HEK293 (cell line): Measurements from ENCODE around the gene SMARCA1.
A peak's percentile ranks its signal among the peaks of the same experiment; 100 is the strongest.

Experiments
- CTCF ChIA-PET: fragments of 350-600 bp; formaldehyde crosslinking; extraction: SDS; loops from one replicate; lab custom pipeline; 2021; ENCODE audit warnings: antibody characterized with exemption; lab: Yijun Ruan, JAX
- POLR2A ChIA-PET: fragments of 300-600 bp; formaldehyde crosslinking; extraction: SDS; loops from one replicate; lab custom pipeline; 2020; ENCODE audit warnings: antibody characterized with exemption, inconsistent platforms; lab: Yijun Ruan, JAX
- H3K27ac ChIP-seq: fragments of 200-500 bp; sonication (Bioruptor generic); 2 replicates; pipeline ENCODE4 v1.5.1; 2014; ENCODE audit warnings: low read depth, low read length, control low read depth, inconsistent platforms; ENCODE audit errors: extremely low read depth
- H3K36me3 ChIP-seq, 2 experiments: fragments of 200-500 bp in 1 of 2; sonication (Bioruptor generic) in 1 of 2; 1 replicate in 1 of 2; 2 replicates in 1 of 2; pipeline ENCODE4 v1.5.1; 2014 to 2017; ENCODE audit warnings: inconsistent platforms in 2 of 2, low read length in 2 of 2; ENCODE audit not compliant: control insufficient read depth in 2 of 2, insufficient read depth in 1 of 2
- H3K4me1 ChIP-seq: fragments of 200-500 bp; sonication (Bioruptor generic); 2 replicates; pipeline ENCODE4 v1.5.1; 2014; ENCODE audit warnings: mild to moderate bottlenecking, low read length, inconsistent platforms; ENCODE audit not compliant: control insufficient read depth, insufficient read depth
- H3K4me3 ChIP-seq: 2 replicates; pipeline ENCODE4 v1.5.1; 2011; ENCODE audit warnings: low read depth, mild to moderate bottlenecking, control low read depth, low read length, moderate library complexity
- H3K9me3 ChIP-seq: fragments of 200-500 bp; sonication (Bioruptor generic); 2 replicates; pipeline ENCODE4 v1.5.1; 2014; ENCODE audit warnings: low read depth, low read length, inconsistent platforms; ENCODE audit not compliant: control insufficient read depth, insufficient read depth
- EGR2 ChIP-seq: fragments of 450-650 bp; formaldehyde crosslinking; IDR thresholded peaks from 2 replicates; pipeline ENCODE4 v1.5.1; 2016; ENCODE audit warnings: low read depth, missing biosample characterization, missing genetic modification characterization
- GFI1B ChIP-seq: fragments of 450-650 bp; formaldehyde crosslinking; IDR thresholded peaks from 2 replicates; pipeline ENCODE4 v1.5.1; 2016; ENCODE audit warnings: missing biosample characterization, missing genetic modification characterization
- GLI4 ChIP-seq: fragments of 450-650 bp; formaldehyde crosslinking; IDR thresholded peaks from 2 replicates; pipeline ENCODE4 v1.5.1; 2016; ENCODE audit warnings: missing biosample characterization, missing genetic modification characterization
- MEIS1 ChIP-seq: sonication (generic); formaldehyde crosslinking; IDR thresholded peaks from 2 replicates; pipeline ENCODE4 v1.8.1; 2022; ENCODE audit warnings: missing genetic modification reagents, mild to moderate bottlenecking, borderline replicate concordance
- RBAK ChIP-seq: fragments of 450-650 bp; formaldehyde crosslinking; IDR thresholded peaks from 2 replicates; pipeline ENCODE4 v1.5.1; 2016; ENCODE audit warnings: missing biosample characterization, missing genetic modification characterization
- SCRT1 ChIP-seq: fragments of 450-650 bp; formaldehyde crosslinking; IDR thresholded peaks from 2 replicates; pipeline ENCODE4 v1.5.1; 2016; ENCODE audit warnings: missing biosample characterization, missing genetic modification characterization, borderline replicate concordance
- SCRT2 ChIP-seq: fragments of 450-650 bp; formaldehyde crosslinking; IDR thresholded peaks from 2 replicates; pipeline ENCODE4 v1.5.1; 2016; ENCODE audit warnings: missing biosample characterization, missing genetic modification characterization
- SP7 ChIP-seq: fragments of 450-650 bp; formaldehyde crosslinking; IDR thresholded peaks from 2 replicates; pipeline ENCODE4 v1.5.1; 2016; ENCODE audit warnings: missing biosample characterization, missing genetic modification characterization
- ZBTB48 ChIP-seq: fragments of 450-650 bp; formaldehyde crosslinking; IDR thresholded peaks from 2 replicates; pipeline ENCODE4 v1.5.1; 2016; ENCODE audit warnings: missing biosample characterization, missing genetic modification characterization
- ZEB2 ChIP-seq: fragments of 450-650 bp; formaldehyde crosslinking; IDR thresholded peaks from 2 replicates; pipeline ENCODE4 v1.5.1; 2016; ENCODE audit warnings: missing biosample characterization, missing genetic modification characterization
- ZFP69B ChIP-seq: fragments of 450-650 bp; formaldehyde crosslinking; IDR thresholded peaks from 2 replicates; pipeline ENCODE4 v1.5.1; 2016; ENCODE audit warnings: missing biosample characterization, missing genetic modification characterization
- ZNF112 ChIP-seq: fragments of 450-650 bp; formaldehyde crosslinking; IDR thresholded peaks from 2 replicates; pipeline ENCODE4 v1.5.0; 2017; ENCODE audit warnings: missing biosample characterization, missing genetic modification characterization
- ZNF174 ChIP-seq: fragments of 450-650 bp; formaldehyde crosslinking; IDR thresholded peaks from 2 replicates; pipeline ENCODE4 v1.5.0; 2017; ENCODE audit warnings: missing biosample characterization, mild to moderate bottlenecking, missing genetic modification characterization
- ZNF335 ChIP-seq: fragments of 450-650 bp; formaldehyde crosslinking; conservative IDR thresholded peaks from 2 replicates; pipeline ENCODE4 v1.5.1; 2016; ENCODE audit warnings: missing biosample characterization, missing genetic modification characterization
- ZNF350 ChIP-seq: fragments of 450-650 bp; formaldehyde crosslinking; IDR thresholded peaks from 2 replicates; pipeline ENCODE4 v1.5.0; 2017; ENCODE audit warnings: missing biosample characterization, mild to moderate bottlenecking, missing genetic modification characterization
- ZNF530 ChIP-seq: fragments of 450-650 bp; formaldehyde crosslinking; IDR thresholded peaks from 2 replicates; pipeline ENCODE4 v1.5.1; 2016; ENCODE audit warnings: low read depth, missing biosample characterization, missing genetic modification characterization
- ZNF558 ChIP-seq: fragments of 450-650 bp; formaldehyde crosslinking; IDR thresholded peaks from 2 replicates; pipeline ENCODE4 v1.5.1; 2016; ENCODE audit warnings: missing biosample characterization, missing genetic modification characterization
- ZNF596 ChIP-seq: fragments of 450-650 bp; IDR thresholded peaks from 2 replicates; pipeline ENCODE4 v1.5.0; 2018; ENCODE audit warnings: missing biosample characterization, mild to moderate bottlenecking, missing genetic modification characterization, moderate library complexity
- ZNF624 ChIP-seq: fragments of 450-650 bp; formaldehyde crosslinking; IDR thresholded peaks from 2 replicates; pipeline ENCODE4 v1.5.1; 2017; ENCODE audit warnings: missing biosample characterization, missing genetic modification characterization
- ZNF629 ChIP-seq: fragments of 450-650 bp; formaldehyde crosslinking; IDR thresholded peaks from 2 replicates; pipeline ENCODE4 v1.5.1; 2017; ENCODE audit warnings: missing biosample characterization, missing genetic modification characterization
- ZNF830 ChIP-seq: fragments of 450-650 bp; IDR thresholded peaks from 2 replicates; pipeline ENCODE4 v1.5.0; 2018; ENCODE audit warnings: missing biosample characterization, missing genetic modification characterization, low read depth, mild to moderate bottlenecking, moderate library complexity
- TF ChIP-seq, protein P1 (sequence below): fragments of 450-650 bp; formaldehyde crosslinking; IDR thresholded peaks from 2 replicates; pipeline ENCODE4 v1.5.1; 2017; ENCODE audit warnings: missing biosample characterization, missing genetic modification characterization
- TF ChIP-seq, protein P2 (sequence below): fragments of 450-650 bp; formaldehyde crosslinking; IDR thresholded peaks from 2 replicates; pipeline ENCODE4 v1.5.1; 2017; ENCODE audit warnings: missing biosample characterization, missing genetic modification characterization
- TF ChIP-seq, protein P3 (sequence below): fragments of 450-650 bp; formaldehyde crosslinking; IDR thresholded peaks from 2 replicates; pipeline ENCODE4 v1.5.1; 2016; ENCODE audit warnings: missing biosample characterization, missing genetic modification characterization
- TF ChIP-seq, protein P4 (sequence below): fragments of 450-650 bp; IDR thresholded peaks from 2 replicates; pipeline ENCODE4 v1.5.1; 2018; ENCODE audit warnings: missing biosample characterization, missing genetic modification characterization
- TF ChIP-seq, protein P5 (sequence below): fragments of 450-650 bp; formaldehyde crosslinking; IDR thresholded peaks from 2 replicates; pipeline ENCODE4 v1.5.1; 2016; ENCODE audit warnings: missing biosample characterization, missing genetic modification characterization
- TF ChIP-seq, protein P6 (sequence below): fragments of 450-650 bp; formaldehyde crosslinking; IDR thresholded peaks from 2 replicates; pipeline ENCODE4 v1.5.1; 2016; ENCODE audit warnings: missing biosample characterization, missing genetic modification characterization

The SMARCA1 gene

DNA sequence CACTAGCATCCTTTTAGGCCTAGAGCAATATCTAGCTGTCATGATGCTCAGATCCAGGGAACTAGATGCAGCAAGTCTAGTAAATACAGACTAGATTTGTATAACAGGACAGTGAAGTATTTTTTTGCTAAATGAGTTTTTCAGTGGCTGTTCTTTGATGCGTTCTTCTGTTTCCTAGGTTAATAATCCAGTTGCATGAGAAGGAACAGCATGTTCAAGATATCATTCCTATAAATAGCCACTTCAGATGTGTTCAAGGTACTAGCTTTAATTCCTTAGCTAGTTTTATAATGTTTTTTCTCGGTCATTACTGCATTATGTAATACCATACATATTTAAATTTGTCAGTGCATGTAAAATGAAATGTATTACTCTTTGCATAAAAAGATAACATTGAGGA, 21.5 kb upstream of the SMARCA1 start (continued):
- TF ChIP-seq, protein P1, sequence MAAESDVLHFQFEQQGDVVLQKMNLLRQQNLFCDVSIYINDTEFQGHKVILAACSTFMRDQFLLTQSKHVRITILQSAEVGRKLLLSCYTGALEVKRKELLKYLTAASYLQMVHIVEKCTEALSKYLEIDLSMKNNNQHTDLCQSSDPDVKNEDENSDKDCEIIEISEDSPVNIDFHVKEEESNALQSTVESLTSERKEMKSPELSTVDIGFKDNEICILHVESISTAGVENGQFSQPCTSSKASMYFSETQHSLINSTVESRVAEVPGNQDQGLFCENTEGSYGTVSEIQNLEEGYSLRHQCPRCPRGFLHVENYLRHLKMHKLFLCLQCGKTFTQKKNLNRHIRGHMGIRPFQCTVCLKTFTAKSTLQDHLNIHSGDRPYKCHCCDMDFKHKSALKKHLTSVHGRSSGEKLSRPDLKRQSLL, result no peak
- TF ChIP-seq ZFP69B (tag by site-specific recombination) (no peak), ZNF629 (tag by site-specific recombination) (no peak), GLI4 (tag by site-specific recombination) (no peak)
- TF ChIP-seq, all 188 proteins: peak for 0

DNA sequence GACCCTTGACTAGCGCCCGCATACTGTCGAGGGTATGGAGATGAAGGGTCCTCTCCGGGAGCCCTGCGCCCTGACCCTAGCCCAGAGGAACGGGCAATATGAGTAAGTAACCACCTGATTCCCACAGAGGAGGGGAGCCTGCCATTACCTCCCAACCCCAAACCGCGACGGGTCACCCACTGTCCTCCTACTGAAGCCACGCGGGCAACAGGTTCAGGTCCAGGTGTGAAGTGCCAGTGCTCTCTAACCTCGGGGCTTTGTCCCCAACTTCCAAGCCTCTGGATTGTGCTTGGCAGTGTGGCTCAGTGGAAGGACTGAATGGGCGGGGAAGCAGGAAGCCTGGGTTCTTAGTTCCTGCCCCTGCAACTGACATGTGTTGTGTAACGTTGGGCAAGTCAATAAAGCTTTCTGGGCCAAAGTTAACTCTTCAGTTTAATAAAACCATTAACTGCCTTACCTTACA, 17.5 kb upstream of the SMARCA1 start:
- CTCF ChIA-PET, result interaction anchor here (0.7 to 1.2 kb wide), 2 partner anchors 12 to 25 kb away, joined by 3 read pairs; no protein-coding TSS in a partner anchor
- POLR2A ChIA-PET, result no interaction called here
- Histone ChIP-seq H3K9me3 (no peaks in the 10 kb centered on the region), H3K4me1 (no peaks in the 10 kb centered on the region), H3K4me3 (peak overlapping the region; percentile 62), H3K36me3 (peaks cover 0 to 11% of the 10 kb centered on the region in 2 experiments; a peak in 2 of 3 replicates), H3K27ac (no peak overlapping the region; the same call in 1 of the 2 replicates)
- no peak for TF ChIP-seq MEIS1
- TF ChIP-seq, protein P2, sequence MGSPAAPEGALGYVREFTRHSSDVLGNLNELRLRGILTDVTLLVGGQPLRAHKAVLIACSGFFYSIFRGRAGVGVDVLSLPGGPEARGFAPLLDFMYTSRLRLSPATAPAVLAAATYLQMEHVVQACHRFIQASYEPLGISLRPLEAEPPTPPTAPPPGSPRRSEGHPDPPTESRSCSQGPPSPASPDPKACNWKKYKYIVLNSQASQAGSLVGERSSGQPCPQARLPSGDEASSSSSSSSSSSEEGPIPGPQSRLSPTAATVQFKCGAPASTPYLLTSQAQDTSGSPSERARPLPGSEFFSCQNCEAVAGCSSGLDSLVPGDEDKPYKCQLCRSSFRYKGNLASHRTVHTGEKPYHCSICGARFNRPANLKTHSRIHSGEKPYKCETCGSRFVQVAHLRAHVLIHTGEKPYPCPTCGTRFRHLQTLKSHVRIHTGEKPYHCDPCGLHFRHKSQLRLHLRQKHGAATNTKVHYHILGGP (tag by site-specific recombination), result no peak
- TF ChIP-seq, protein P3, sequence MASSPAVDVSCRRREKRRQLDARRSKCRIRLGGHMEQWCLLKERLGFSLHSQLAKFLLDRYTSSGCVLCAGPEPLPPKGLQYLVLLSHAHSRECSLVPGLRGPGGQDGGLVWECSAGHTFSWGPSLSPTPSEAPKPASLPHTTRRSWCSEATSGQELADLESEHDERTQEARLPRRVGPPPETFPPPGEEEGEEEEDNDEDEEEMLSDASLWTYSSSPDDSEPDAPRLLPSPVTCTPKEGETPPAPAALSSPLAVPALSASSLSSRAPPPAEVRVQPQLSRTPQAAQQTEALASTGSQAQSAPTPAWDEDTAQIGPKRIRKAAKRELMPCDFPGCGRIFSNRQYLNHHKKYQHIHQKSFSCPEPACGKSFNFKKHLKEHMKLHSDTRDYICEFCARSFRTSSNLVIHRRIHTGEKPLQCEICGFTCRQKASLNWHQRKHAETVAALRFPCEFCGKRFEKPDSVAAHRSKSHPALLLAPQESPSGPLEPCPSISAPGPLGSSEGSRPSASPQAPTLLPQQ, result no peak
- no peak for TF ChIP-seq ZNF350 (tag by site-specific recombination)
- TF ChIP-seq ZNF830 (tag by site-specific recombination), result no peak
- no peak for TF ChIP-seq ZNF558 (tag by site-specific recombination)
- TF ChIP-seq ZNF596 (tag by site-specific recombination), result no peak
- no peak for TF ChIP-seq GFI1B (tag by site-specific recombination)
- no peak for TF ChIP-seq ZNF530
- TF ChIP-seq, protein P4, sequence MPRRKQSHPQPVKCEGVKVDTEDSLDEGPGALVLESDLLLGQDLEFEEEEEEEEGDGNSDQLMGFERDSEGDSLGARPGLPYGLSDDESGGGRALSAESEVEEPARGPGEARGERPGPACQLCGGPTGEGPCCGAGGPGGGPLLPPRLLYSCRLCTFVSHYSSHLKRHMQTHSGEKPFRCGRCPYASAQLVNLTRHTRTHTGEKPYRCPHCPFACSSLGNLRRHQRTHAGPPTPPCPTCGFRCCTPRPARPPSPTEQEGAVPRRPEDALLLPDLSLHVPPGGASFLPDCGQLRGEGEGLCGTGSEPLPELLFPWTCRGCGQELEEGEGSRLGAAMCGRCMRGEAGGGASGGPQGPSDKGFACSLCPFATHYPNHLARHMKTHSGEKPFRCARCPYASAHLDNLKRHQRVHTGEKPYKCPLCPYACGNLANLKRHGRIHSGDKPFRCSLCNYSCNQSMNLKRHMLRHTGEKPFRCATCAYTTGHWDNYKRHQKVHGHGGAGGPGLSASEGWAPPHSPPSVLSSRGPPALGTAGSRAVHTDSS (tag by site-specific recombination), result no peak
- TF ChIP-seq SCRT2 (tag by site-specific recombination), result peak; percentile 79
- peak; percentile 52; the same call in 1 of the 2 replicates for TF ChIP-seq SCRT1 (tag by site-specific recombination)
- no peak for TF ChIP-seq ZEB2 (tag by site-specific recombination)
- peak; percentile 42; the same call in 1 of the 2 replicates for TF ChIP-seq ZNF335 (tag by site-specific recombination)
- TF ChIP-seq, protein P5, sequence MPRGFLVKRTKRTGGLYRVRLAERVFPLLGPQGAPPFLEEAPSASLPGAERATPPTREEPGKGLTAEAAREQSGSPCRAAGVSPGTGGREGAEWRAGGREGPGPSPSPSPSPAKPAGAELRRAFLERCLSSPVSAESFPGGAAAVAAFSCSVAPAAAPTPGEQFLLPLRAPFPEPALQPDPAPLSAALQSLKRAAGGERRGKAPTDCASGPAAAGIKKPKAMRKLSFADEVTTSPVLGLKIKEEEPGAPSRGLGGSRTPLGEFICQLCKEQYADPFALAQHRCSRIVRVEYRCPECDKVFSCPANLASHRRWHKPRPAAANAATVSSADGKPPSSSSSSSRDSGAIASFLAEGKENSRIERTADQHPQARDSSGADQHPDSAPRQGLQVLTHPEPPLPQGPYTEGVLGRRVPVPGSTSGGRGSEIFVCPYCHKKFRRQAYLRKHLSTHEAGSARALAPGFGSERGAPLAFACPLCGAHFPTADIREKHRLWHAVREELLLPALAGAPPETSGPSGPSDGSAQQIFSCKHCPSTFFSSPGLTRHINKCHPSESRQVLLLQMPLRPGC, result no peak
- no peak for TF ChIP-seq ZNF624
- no peak for TF ChIP-seq ZNF112 (tag by site-specific recombination)
- TF ChIP-seq RBAK (tag by site-specific recombination), result no peak
- TF ChIP-seq EGR2 (tag by site-specific recombination), result no peak
- TF ChIP-seq, protein P6, sequence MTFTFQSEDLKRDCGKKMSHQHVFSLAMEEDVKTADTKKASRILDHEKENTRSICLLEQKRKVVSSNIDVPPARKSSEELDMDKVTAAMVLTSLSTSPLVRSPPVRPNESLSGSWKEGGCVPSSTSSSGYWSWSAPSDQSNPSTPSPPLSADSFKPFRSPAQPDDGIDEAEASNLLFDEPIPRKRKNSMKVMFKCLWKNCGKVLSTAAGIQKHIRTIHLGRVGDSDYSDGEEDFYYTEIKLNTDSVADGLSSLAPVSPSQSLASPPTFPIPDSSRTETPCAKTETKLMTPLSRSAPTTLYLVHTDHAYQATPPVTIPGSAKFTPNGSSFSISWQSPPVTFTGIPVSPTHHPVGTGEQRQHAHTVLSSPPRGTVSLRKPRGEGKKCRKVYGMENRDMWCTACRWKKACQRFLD (tag by site-specific recombination), result no peak
- TF ChIP-seq ZBTB48, result no peak
- no peak for TF ChIP-seq ZNF174
- no peak for TF ChIP-seq SP7 (tag by site-specific recombination)
